ENCODE data around the gene PPM1J. TPM values are rescaled to one million over a fixed set of nuclear protein-coding genes. Genes with fewer than 3 reads are reported as not detected.

The PPM1J gene
- total and polyA plus RNA-seq, 2 of the 8 experiments (the other 6 are each of a cell fraction or from before 2014, with no cell fraction given): 19.4 to 31.6 TPM

GRCh38 chr1:112704391-112704933, 10.7 kb downstream of the PPM1J start:
- H2BK20ac ChIP-seq (ENCODE audit: low read length): no peak overlapping the region
- no peak overlapping the region for H3K23ac ChIP-seq (ENCODE audit: insufficient read length)
- H2BK12ac ChIP-seq (ENCODE audit: low read depth, low read length): no peak overlapping the region
- H2AK5ac ChIP-seq (ENCODE audit: low read depth, low read length): peak overlapping the region; percentile 46; the same call in 1 of the 2 replicates
- peak overlapping the region; percentile 82 for H2BK5ac ChIP-seq (ENCODE audit: low read depth, low read length)
- H2BK15ac ChIP-seq (ENCODE audit: low read length): peak overlapping the region; percentile 98; the same call in 1 of the 2 replicates
- peaks cover 0 to 10% (median 4%) of the 10 kb centered on the region in 4 experiments; a peak in 2 of 7 replicates for H3K27me3 ChIP-seq (replicated peaks in 1 of 4; ENCODE audit: control insufficient read depth in 3 of 4, extremely low read depth in 1 of 4, insufficient read depth in 3 of 4, low read length in 3 of 4)
- no peak overlapping the region for H4K5ac ChIP-seq (ENCODE audit: insufficient read length, low read depth, low read length)
- no peak overlapping the region for H3K14ac ChIP-seq (ENCODE audit: insufficient read length)
- FAIRE-seq (no peak), DNase-seq (ENCODE audit: low read depth in 1 of 2, low spot score in 2 of 2) (no peak)
- H3K9me3 ChIP-seq (ENCODE audit: insufficient read depth in 2 of 2, low read depth in 1 of 2, low read length in 1 of 2): no peaks in the 10 kb centered on the region
- H2AFZ ChIP-seq (ENCODE audit: low read length): no peak overlapping the region
- H3K4me1 ChIP-seq (replicated peaks in 1 of 4; ENCODE audit: control insufficient read depth in 3 of 4, insufficient read depth in 4 of 4, low read length in 3 of 4): peaks cover 14 to 52% (median 32%) of the 10 kb centered on the region in 4 experiments
- peak overlapping the region; percentile 41 to 90 for H3K4me2 ChIP-seq (ENCODE audit: insufficient read depth in 1 of 2, low read depth in 2 of 2, low read length in 2 of 2)
- H3K9ac ChIP-seq (replicated peaks in 1 of 4; ENCODE audit: extremely low read depth in 1 of 4, low read depth in 3 of 4, low read length in 3 of 4): peak overlapping the region in 1 of 4 experiments; percentile 36; a peak in 2 of 7 replicates
- H3K79me2 ChIP-seq (ENCODE audit: control insufficient read depth in 1 of 2, insufficient read depth in 2 of 2, low read length in 2 of 2): no peaks in the 10 kb centered on the region
- H3K27ac ChIP-seq (ENCODE audit: low read depth, low read length): no peak overlapping the region
- H3K4ac ChIP-seq (replicated peaks; ENCODE audit: insufficient read length, low read depth, low read length): no peak overlapping the region
- H3K18ac ChIP-seq (ENCODE audit: extremely low read depth, low read length): 0 out of 2 replicates have a peak overlapping the region, but pooled peaks have one; percentile 6
- peaks cover 11% of the 10 kb centered on the region; the same call in 1 of the 2 replicates for H3K23me2 ChIP-seq (ENCODE audit: low read depth, low read length)
- peak overlapping the region; percentile 6 to 78 (median 42); a peak in 7 of 8 replicates for H3K4me3 ChIP-seq (ENCODE audit: extremely low read depth in 1 of 4, insufficient read depth in 2 of 4, low read depth in 3 of 4, low read length in 4 of 4)
- H4K8ac ChIP-seq (ENCODE audit: extremely low read depth, insufficient read depth, low read length): no peak overlapping the region; the same call in 1 of the 2 replicates
- H4K91ac ChIP-seq (replicated peaks; ENCODE audit: insufficient read length, low read length): peak overlapping the region; percentile 36
- H3K79me1 ChIP-seq (ENCODE audit: low read depth, low read length): no peaks in the 10 kb centered on the region
- POLR2A ChIA-PET (ENCODE audit: partially characterized antibody): interaction anchor here (0.8 to 4.1 kb wide), 20 partner anchors 8 to 334 kb away, joined by 3 to 71 read pairs (median 3); partner anchors contain the start of genes CAPZA1, MOV10, PPM1J and ST7L
- H2BK120ac ChIP-seq (replicated peaks; ENCODE audit: low read depth, low read length): no peak overlapping the region
- H3K56ac ChIP-seq (replicated peaks; ENCODE audit: insufficient read length, low read depth, low read length): no peak overlapping the region
- CTCF ChIA-PET (ENCODE audit: partially characterized antibody): interaction anchor here (0.5 to 9.8 kb wide), 13 partner anchors 8 to 1664 kb away, joined by 3 to 63 read pairs (median 4); partner anchors contain the start of genes MOV10 and PPM1J
- peaks cover 10 to 20% of the 10 kb centered on the region in 2 experiments for H4K20me1 ChIP-seq (replicated peaks in 1 of 2; ENCODE audit: control insufficient read depth in 1 of 2, insufficient read depth in 2 of 2, low read length in 2 of 2)
- H3K36me3 ChIP-seq (ENCODE audit: control insufficient read depth in 2 of 4, insufficient read depth in 4 of 4, low read length in 3 of 4): peaks cover 2 to 9% (median 5%) of the 10 kb centered on the region in 4 experiments; a peak in 5 of 8 replicates
- 71% methylated on average over 7 of the region's 7 CpGs; no CpG with 5 or more reads in 1 of the 2 experiments for WGBS, 2 experiments (ENCODE audit: extremely low coverage in 1 of 2, insufficient coverage in 1 of 2, insufficient read length in 1 of 2, insufficient replicate concordance in 2 of 2, low coverage in 1 of 2, low lambda C conversion rate in 2 of 2, missing lambda C conversion rate in 1 of 2)
- no peak for TF ChIP-seq SP1 (IDR thresholded peaks at IDR 0.05; ENCODE audit: low read depth, low read length)

All from H1 (cell line).